Measurements from ENCODE around the gene ANKRD13C.
"Not testable (repeated sequence)": the region's sequence is repeated elsewhere in the genome, so short reads cannot be mapped to it uniquely, and the experiment has no call there.

Gene ANKRD13C

GRCh38 chr1:70348399-70349165 lies 5.9 kb downstream of the ANKRD13C start:
- no peak for TF ChIP-seq GABPA (IDR thresholded peaks at IDR 0.05; ENCODE audit: low read depth)
- no peak for TF ChIP-seq POLR2AphosphoS5 (IDR thresholded peaks at IDR 0.05; ENCODE audit: low read depth)
- H3K4me3 ChIP-seq (replicated peaks; ENCODE audit: insufficient read depth, low read length) = no peak overlapping the region
- no peak overlapping the region for H3K27ac ChIP-seq (replicated peaks)
- H3K27me3 ChIP-seq (ENCODE audit: insufficient read depth, poor library complexity, severe bottlenecking) = no peaks in the 10 kb centered on the region
- no peak for DNase-seq (ENCODE audit: low read depth in 1 of 2, low spot score in 1 of 2)

GRCh38 chr1:70339644-70340043 lies 14.9 kb downstream of the ANKRD13C start:
- H3K27me3 ChIP-seq (ENCODE audit: insufficient read depth, poor library complexity, severe bottlenecking); DNase-seq (ENCODE audit: low read depth in 1 of 2, low spot score in 1 of 2); H3K27ac ChIP-seq (replicated peaks): not testable (repeated sequence)

GRCh38 chr1:70336050-70336449 lies 18.5 kb downstream of the ANKRD13C start:
- Histone ChIP-seq H3K27me3 (ENCODE audit: insufficient read depth, poor library complexity, severe bottlenecking) (no peaks in the 10 kb centered on the region), H3K27ac (replicated peaks) (no peak overlapping the region), H3K4me3 (replicated peaks; ENCODE audit: insufficient read depth, low read length) (no peak overlapping the region)
- DNase-seq (ENCODE audit: low read depth in 1 of 2, low spot score in 1 of 2) = no peak
- TF ChIP-seq POLR2AphosphoS5 (IDR thresholded peaks at IDR 0.05; ENCODE audit: low read depth) (no peak), SPI1 (IDR thresholded peaks at IDR 0.05; ENCODE audit: borderline replicate concordance, low read depth) (no peak), GABPA (IDR thresholded peaks at IDR 0.05; ENCODE audit: low read depth) (no peak)
- TF ChIP-seq, protein P1, sequence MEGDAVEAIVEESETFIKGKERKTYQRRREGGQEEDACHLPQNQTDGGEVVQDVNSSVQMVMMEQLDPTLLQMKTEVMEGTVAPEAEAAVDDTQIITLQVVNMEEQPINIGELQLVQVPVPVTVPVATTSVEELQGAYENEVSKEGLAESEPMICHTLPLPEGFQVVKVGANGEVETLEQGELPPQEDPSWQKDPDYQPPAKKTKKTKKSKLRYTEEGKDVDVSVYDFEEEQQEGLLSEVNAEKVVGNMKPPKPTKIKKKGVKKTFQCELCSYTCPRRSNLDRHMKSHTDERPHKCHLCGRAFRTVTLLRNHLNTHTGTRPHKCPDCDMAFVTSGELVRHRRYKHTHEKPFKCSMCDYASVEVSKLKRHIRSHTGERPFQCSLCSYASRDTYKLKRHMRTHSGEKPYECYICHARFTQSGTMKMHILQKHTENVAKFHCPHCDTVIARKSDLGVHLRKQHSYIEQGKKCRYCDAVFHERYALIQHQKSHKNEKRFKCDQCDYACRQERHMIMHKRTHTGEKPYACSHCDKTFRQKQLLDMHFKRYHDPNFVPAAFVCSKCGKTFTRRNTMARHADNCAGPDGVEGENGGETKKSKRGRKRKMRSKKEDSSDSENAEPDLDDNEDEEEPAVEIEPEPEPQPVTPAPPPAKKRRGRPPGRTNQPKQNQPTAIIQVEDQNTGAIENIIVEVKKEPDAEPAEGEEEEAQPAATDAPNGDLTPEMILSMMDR (IDR thresholded peaks at IDR 0.05; ENCODE audit: insufficient read depth, low read length) = no peak
- TF ChIP-seq, protein P2, sequence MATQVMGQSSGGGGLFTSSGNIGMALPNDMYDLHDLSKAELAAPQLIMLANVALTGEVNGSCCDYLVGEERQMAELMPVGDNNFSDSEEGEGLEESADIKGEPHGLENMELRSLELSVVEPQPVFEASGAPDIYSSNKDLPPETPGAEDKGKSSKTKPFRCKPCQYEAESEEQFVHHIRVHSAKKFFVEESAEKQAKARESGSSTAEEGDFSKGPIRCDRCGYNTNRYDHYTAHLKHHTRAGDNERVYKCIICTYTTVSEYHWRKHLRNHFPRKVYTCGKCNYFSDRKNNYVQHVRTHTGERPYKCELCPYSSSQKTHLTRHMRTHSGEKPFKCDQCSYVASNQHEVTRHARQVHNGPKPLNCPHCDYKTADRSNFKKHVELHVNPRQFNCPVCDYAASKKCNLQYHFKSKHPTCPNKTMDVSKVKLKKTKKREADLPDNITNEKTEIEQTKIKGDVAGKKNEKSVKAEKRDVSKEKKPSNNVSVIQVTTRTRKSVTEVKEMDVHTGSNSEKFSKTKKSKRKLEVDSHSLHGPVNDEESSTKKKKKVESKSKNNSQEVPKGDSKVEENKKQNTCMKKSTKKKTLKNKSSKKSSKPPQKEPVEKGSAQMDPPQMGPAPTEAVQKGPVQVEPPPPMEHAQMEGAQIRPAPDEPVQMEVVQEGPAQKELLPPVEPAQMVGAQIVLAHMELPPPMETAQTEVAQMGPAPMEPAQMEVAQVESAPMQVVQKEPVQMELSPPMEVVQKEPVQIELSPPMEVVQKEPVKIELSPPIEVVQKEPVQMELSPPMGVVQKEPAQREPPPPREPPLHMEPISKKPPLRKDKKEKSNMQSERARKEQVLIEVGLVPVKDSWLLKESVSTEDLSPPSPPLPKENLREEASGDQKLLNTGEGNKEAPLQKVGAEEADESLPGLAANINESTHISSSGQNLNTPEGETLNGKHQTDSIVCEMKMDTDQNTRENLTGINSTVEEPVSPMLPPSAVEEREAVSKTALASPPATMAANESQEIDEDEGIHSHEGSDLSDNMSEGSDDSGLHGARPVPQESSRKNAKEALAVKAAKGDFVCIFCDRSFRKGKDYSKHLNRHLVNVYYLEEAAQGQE (IDR thresholded peaks at IDR 0.05; ENCODE audit: insufficient replicate concordance, low read depth) = no peak

More at GRCh38 chr1:70339644-70340043, 14.9 kb downstream of the ANKRD13C start:
- H3K4me3 ChIP-seq (replicated peaks; ENCODE audit: insufficient read depth, low read length) = not testable (repeated sequence)

GRCh38 chr1:70334436-70334835 lies 20.1 kb downstream of the ANKRD13C start:
- no peak for DNase-seq (ENCODE audit: low read depth in 1 of 2, low spot score in 1 of 2)
- H3K4me3 ChIP-seq (replicated peaks; ENCODE audit: insufficient read depth, low read length) = no peak overlapping the region
- no peak overlapping the region for H3K27ac ChIP-seq (replicated peaks)
- no peaks in the 10 kb centered on the region for H3K27me3 ChIP-seq (ENCODE audit: insufficient read depth, poor library complexity, severe bottlenecking)
- TF ChIP-seq, protein P1 (IDR thresholded peaks at IDR 0.05; ENCODE audit: insufficient read depth, low read length) = no peak
- TF ChIP-seq, protein P2 (IDR thresholded peaks at IDR 0.05; ENCODE audit: insufficient replicate concordance, low read depth) = no peak
- TF ChIP-seq POLR2AphosphoS5 (IDR thresholded peaks at IDR 0.05; ENCODE audit: low read depth) (no peak), GABPA (IDR thresholded peaks at IDR 0.05; ENCODE audit: low read depth) (no peak), SPI1 (IDR thresholded peaks at IDR 0.05; ENCODE audit: borderline replicate concordance, low read depth) (no peak)

- no peaks in the 10 kb centered on the region for H3K27me3 ChIP-seq (ENCODE audit: insufficient read depth, poor library complexity, severe bottlenecking)
- H3K27ac ChIP-seq (replicated peaks) = no peak overlapping the region
- no peak for DNase-seq (ENCODE audit: low read depth in 1 of 2, low spot score in 1 of 2)
- no peak overlapping the region for H3K4me3 ChIP-seq (replicated peaks; ENCODE audit: insufficient read depth, low read length)
- TF ChIP-seq, protein P2 (IDR thresholded peaks at IDR 0.05; ENCODE audit: insufficient replicate concordance, low read depth) = no peak
- TF ChIP-seq GABPA (IDR thresholded peaks at IDR 0.05; ENCODE audit: low read depth) (no peak), POLR2AphosphoS5 (IDR thresholded peaks at IDR 0.05; ENCODE audit: low read depth) (no peak), SPI1 (IDR thresholded peaks at IDR 0.05; ENCODE audit: borderline replicate concordance, low read depth) (no peak)
- TF ChIP-seq, protein P1 (IDR thresholded peaks at IDR 0.05; ENCODE audit: insufficient read depth, low read length) = no peak
Observed at GRCh38 chr1:70333245-70333644, 21.3 kb downstream of the ANKRD13C start.
